ENCODE measurements around the gene BASP1.
"Not testable (repeated sequence)": the region's sequence is repeated elsewhere in the genome, so short reads cannot be mapped to it uniquely, and the experiment has no call there.

Gene BASP1

DNA sequence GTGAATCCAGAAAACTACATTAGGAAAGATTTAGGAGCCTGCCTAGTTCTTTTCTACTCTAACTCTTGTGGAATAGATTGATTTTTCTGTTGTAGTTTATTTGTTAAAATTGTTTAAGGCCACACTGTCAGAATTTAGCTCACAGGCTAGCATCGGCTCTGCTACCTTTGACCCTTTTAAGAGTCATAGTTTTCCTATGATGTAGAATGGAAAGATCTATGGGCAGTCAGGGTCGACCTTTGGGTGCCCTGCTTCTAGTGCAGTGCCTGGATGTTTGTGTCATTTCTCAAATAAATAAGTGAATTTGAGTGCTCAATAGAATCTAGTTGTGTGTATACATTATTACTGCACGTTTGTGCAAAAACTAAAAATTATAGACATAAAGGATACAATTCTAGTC is 38.7 kb downstream of the BASP1 start:
- DNase-seq (ENCODE audit: low read depth): no peak

- DNase-seq (ENCODE audit: low read depth): no peak
Measured at GRCh38 chr5:17256839-17257238, 39.4 kb downstream of the BASP1 start.

DNA sequence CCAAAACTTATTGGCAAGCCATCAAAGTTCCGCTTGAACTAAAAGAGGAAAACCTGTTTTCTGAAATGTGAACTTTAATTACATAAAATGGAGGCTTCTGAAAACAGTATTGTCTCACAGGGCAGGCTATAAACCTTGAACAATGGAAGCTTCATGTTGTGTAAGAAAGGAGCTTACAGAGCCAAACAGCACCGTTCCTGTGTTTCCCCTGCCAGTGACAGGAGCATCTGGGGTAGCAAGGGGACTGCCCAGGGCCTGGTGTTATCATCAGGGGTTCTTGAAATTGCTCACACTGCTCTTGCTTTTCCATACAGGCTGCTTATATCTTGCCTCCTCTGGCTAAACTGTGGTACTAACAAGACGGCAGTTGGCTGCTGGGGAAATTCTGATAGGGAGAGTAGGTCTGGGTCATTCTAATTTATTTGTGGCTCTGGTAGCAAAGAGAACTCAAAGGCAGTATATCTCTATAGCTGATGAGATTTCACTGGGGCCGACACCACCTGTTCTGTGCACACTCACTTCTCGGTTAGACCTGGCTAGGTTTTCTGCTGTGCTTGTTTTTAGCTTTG is 40.4 kb downstream of the BASP1 start:
- DNase-seq (ENCODE audit: low read depth): no peak

- DNase-seq (ENCODE audit: low read depth): no peak
Measured at GRCh38 chr5:17258431-17258830, 41.0 kb downstream of the BASP1 start.

DNA sequence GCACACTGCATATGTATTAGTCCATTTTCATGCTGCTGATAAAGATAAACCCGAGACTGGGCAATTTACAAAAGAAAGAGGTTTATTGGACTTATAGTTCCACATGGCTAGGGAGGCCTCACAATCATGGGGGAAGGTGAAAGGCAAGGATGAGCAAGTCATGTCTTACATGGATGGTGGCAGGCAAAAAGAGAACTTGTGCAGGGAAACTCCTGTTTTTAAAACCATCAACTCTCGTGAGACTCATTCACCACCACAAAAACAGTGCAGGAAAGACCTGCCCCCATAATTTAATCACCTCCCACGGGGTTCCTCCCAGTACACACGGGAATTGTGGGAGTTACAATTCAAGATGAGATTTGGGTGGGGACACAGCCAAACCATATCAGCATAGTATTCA is 41.6 kb downstream of the BASP1 start:
- not testable (repeated sequence) for DNase-seq (ENCODE audit: low read depth)

GRCh38 chr5:17259630-17260257 is 42.3 kb downstream of the BASP1 start:
- no peak for DNase-seq (ENCODE audit: low read depth)

GRCh38 chr5:17260549-17260948 is 43.1 kb downstream of the BASP1 start:
- no peak for DNase-seq (ENCODE audit: low read depth)

DNA sequence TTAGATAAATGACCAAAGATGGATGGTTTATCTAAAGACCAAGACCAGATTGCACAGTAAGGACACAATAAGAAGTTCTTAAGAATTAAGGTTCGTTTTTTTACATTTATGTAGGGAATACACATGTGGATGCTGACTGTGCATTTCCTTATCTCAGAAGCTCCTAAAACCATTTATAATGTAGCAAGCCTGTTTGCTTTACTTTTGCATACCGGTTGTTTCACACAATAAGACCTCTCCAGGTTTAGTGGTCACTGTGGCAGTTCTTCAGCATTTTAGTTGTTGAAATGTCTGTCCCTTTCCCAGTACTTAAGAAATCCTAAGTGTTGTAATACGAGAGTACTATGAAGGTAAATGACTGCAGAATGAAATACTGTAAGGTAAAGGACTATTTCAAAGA is 43.6 kb downstream of the BASP1 start:
- DNase-seq (ENCODE audit: low read depth): no peak

GRCh38 chr5:17265041-17265440 is 47.6 kb downstream of the BASP1 start:
- no peak for DNase-seq (ENCODE audit: low read depth)

DNA sequence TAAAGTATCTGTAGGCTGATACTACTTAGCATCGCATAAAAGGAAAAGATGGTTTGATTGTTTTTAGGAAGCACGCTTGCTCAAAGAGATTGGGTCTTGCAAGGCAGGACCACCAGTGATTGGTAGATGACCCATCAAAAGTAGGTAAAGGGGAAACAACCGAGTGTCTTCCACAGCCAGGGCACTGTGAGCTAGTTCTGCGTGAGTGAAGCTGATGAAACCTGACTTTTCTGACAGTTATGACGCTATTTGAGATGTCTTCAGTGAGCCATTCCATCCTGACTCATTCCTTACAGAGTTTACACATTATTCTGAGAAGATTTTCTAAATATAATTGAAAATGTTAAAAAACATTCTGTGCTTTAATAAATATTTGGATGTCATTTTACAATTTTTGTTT is 49.7 kb downstream of the BASP1 start:
- DNase-seq (ENCODE audit: low read depth): no peak

DNA sequence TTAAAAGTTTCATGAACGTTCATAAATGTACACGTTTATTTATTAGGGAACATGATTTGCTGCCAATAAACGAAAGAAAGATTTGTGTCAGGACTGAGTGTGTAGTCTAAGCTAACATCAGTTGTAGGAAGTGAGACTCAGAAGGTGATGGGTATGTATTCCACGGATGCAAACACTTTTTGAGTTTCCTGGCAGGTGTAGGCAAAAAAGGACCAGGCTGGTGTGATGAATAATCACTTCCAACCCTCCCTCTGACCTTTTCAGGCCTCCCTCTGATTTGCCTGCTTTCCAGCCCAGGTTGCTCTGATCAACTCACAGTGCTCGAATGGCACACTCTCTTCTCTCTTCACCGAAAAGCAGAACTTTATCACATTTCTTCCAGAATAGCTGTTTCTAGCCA is 51.8 kb downstream of the BASP1 start:
- no peak for DNase-seq (ENCODE audit: low read depth)

- DNase-seq (ENCODE audit: low read depth): no peak
Measured at GRCh38 chr5:17272111-17272510, 54.7 kb downstream of the BASP1 start.

DNA sequence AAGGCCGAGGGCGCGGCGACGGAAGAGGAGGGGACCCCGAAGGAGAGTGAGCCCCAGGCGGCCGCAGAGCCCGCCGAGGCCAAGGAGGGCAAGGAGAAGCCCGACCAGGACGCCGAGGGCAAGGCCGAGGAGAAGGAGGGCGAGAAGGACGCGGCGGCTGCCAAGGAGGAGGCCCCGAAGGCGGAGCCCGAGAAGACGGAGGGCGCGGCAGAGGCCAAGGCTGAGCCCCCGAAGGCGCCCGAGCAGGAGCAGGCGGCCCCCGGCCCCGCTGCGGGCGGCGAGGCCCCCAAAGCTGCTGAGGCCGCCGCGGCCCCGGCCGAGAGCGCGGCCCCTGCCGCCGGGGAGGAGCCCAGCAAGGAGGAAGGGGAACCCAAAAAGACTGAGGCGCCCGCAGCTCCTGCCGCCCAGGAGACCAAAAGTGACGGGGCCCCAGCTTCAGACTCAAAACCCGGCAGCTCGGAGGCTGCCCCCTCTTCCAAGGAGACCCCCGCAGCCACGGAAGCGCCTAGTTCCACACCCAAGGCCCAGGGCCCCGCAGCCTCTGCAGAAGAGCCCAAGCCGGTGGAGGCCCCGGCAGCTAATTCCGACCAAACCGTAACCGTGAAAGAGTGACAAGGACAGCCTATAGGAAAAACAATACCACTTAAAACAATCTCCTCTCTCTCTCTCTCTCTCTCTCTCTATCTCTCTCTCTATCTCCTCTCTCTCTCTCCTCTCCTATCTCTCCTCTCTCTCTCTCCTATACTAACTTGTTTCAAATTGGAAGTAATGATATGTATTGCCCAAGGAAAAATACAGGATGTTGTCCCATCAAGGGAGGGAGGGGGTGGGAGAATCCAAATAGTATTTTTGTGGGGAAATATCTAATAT is 58.1 kb downstream of the BASP1 start:
- DNase-seq (ENCODE audit: low read depth): no peak

GRCh38 chr5:17276445-17276844 is 59.0 kb downstream of the BASP1 start:
- DNase-seq (ENCODE audit: low read depth): no peak

- DNase-seq (ENCODE audit: low read depth): no peak
Measured at GRCh38 chr5:17277907-17278306, 60.5 kb downstream of the BASP1 start.

- DNase-seq (ENCODE audit: low read depth): no peak
Measured at GRCh38 chr5:17278931-17279330, 61.5 kb downstream of the BASP1 start.

DNA sequence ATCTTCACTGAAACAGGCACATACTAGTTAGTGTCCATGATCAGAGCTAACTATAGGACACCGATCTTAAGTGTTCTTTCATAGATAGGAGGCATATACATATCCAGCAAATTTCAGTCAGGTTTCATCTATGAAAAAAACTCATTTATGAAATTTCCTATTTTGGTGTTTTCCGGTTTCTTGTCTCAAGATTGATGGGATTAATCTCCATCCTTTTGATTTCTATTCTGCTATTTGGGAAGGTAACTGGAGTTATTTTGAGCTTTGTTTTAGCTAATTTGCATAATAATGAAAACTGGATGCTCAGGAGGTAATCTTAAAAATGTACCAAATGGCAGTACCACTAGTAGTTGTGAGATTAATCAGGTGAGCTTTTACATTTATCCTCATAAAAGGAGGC is 62.1 kb downstream of the BASP1 start:
- no peak for DNase-seq (ENCODE audit: low read depth)

DNA sequence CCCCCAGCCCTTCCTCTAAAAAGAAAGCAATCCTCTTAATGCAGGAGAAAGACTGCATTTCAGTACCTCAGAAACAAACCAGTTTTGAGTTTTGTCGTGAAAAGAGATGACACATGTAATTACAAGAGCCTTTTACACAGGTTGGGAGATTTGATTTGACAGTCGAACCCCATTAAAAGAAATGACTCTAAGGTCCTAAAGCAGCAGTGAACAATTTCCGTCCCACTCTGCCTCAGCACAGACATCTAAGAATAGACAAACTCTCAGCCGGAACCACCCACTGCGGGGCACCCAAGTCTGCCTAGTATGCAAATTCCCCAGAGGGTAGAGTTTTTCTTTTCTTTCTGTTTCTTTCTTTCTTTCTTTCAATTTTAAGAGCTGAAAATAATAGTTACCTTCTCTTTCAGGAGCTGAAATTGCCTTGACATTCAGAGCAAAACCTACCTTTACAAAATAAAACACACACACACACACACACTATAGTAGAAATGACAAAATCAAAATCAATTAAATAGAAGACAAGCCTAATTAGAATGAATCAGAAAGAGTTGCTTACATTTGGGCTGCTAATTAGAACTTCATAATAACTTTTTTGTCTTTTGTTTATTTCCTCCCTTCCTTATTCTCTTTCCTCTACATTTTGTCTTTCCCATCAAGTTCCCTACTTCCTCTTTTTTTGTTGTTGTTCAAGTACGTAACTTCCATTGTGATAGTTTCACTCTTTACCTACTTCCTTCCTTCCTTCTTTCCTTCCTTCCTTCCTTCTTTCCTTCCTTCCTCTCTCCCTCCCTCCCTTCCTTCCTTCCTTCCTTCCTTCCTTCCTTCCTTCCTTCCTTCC is 65.1 kb downstream of the BASP1 start:
- DNase-seq (ENCODE audit: low read depth): no peak

- no peak for DNase-seq (ENCODE audit: low read depth)
Measured at GRCh38 chr5:17283121-17283415, 65.6 kb downstream of the BASP1 start.

GRCh38 chr5:17287501-17288155 is 70.2 kb downstream of the BASP1 start:
- DNase-seq (ENCODE audit: low read depth): no peak

DNA sequence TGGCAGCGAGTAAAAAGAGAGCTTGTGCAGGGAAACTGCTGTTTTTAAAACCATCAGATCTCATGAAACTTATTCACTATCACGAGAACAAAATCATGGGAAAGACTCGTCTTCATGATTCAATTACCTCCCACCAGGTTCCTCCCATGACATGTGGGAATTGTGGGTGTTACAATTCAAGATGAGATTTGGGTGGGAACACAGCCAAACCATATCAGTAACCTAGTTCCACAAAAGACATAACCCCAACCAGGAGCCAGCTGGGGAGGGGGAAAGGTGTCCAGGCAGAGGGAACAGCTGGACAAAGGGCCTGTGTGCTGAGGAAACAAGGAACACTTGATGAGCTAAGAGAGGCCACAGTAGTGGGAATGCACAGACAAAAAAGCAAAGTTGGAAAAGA is 71.1 kb downstream of the BASP1 start:
- DNase-seq (ENCODE audit: low read depth): no peak
